ENCODE measurements around the gene AGFG2. TPM values are rescaled to one million over a fixed set of nuclear protein-coding genes. Genes with fewer than 3 reads are reported as not detected.

Gene AGFG2
- total and polyA plus RNA-seq, 2 of the 13 experiments (the other 11 are each of a cell fraction or from before 2014, with no cell fraction given), result 125 to 132 TPM

- TF ChIP-seq ZSCAN25 (CRISPR knock-in tag; IDR thresholded peaks at IDR 0.05), result peak; percentile 61
- peak; percentile 83 for TF ChIP-seq DR1 (CRISPR knock-in tag; IDR thresholded peaks at IDR 0.05)
- no peak for TF ChIP-seq FOXO4 (CRISPR knock-in tag; conservative IDR thresholded peaks at IDR 0.05)
- peak; percentile 94 for TF ChIP-seq ZNF740 (CRISPR knock-in tag; IDR thresholded peaks at IDR 0.05)
- TF ChIP-seq THAP7 (CRISPR knock-in tag; IDR thresholded peaks at IDR 0.05), result peak; percentile 73; the same call in 1 of the 2 replicates
- TF ChIP-seq IRF2 (CRISPR knock-in tag; IDR thresholded peaks at IDR 0.05), result no peak
- peak; percentile 43; the same call in 1 of the 2 replicates for TF ChIP-seq ZNF138 (CRISPR knock-in tag; IDR thresholded peaks at IDR 0.05; ENCODE audit: low read depth)
- TF ChIP-seq ZNF12 (CRISPR knock-in tag; IDR thresholded peaks at IDR 0.05), result 0 out of 2 replicates have a peak, but pooled peaks have one; percentile 44
- TF ChIP-seq ZNF614 (CRISPR knock-in tag; IDR thresholded peaks at IDR 0.05; ENCODE audit: borderline replicate concordance), result peak; percentile 55; the same call in 1 of the 2 replicates
- no peak for TF ChIP-seq E2F5 (CRISPR knock-in tag; conservative IDR thresholded peaks at IDR 0.05)
- peak; percentile 14; the same call in 1 of the 2 replicates for TF ChIP-seq USF2 (IDR thresholded peaks at IDR 0.05; ENCODE audit: low read depth, low read length)
- no peak for TF ChIP-seq USF2 (CRISPR knock-in tag; IDR thresholded peaks at IDR 0.05; ENCODE audit: borderline replicate concordance)
- no peak for TF ChIP-seq ZBTB8A (CRISPR knock-in tag; IDR thresholded peaks at IDR 0.05; ENCODE audit: borderline replicate concordance, low read depth)
- no peak for TF ChIP-seq PAX8 (CRISPR knock-in tag; IDR thresholded peaks at IDR 0.05; ENCODE audit: borderline replicate concordance)
- no peak for TF ChIP-seq ZNF121 (CRISPR knock-in tag; IDR thresholded peaks at IDR 0.05)
- 0 out of 2 replicates have a peak, but pooled peaks have one; percentile 16 for TF ChIP-seq ZNF891 (CRISPR knock-in tag; IDR thresholded peaks at IDR 0.05)
- TF ChIP-seq BRF2 (CRISPR knock-in tag; IDR thresholded peaks at IDR 0.05), result no peak
- TF ChIP-seq ZNF333 (CRISPR knock-in tag; IDR thresholded peaks at IDR 0.05; ENCODE audit: borderline replicate concordance), result peak; percentile 77; the same call in 1 of the 2 replicates
- no peak; the same call in 1 of the 2 replicates for TF ChIP-seq ZNF709 (CRISPR knock-in tag; IDR thresholded peaks at IDR 0.05)
- peak; percentile 50; the same call in 1 of the 2 replicates for TF ChIP-seq MEIS1 (CRISPR knock-in tag; IDR thresholded peaks at IDR 0.05; ENCODE audit: borderline replicate concordance)
- TF ChIP-seq NPAS2 (CRISPR knock-in tag; IDR thresholded peaks at IDR 0.05; ENCODE audit: borderline replicate concordance), result no peak
Measured at GRCh38 chr7:100585511-100586265, 46.7 kb downstream of the AGFG2 start, which contains the start of gene LRCH4 (continued).
